ENCODE results near the gene FAT1.

Gene FAT1

DNA sequence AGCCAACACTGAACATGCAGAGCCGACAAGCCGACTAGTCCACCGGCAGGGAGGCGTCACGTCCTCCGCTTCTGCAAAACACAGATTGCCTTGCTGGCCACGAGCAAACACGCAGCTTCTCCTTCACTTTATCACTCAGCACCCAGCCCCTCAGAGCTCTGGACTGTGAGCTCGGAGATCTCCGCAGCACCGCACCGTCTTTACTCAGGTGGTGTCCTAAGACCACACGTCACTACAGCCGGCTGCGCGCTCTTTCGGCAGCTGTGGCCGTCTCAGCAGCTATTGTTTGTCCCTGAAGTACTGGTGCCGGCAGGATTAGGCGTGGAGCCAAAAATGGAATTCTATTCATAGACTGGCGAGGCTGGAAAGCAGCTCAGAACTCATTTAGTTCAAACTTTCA lies 72.0 kb downstream of the FAT1 start:
- Histone ChIP-seq H3K36me3 (ENCODE audit: control insufficient read depth, low read length) (no peaks in the 10 kb centered on the region), H3F3A (ENCODE audit: control insufficient read depth, insufficient read depth) (no peaks in the 10 kb centered on the region), H3K27ac (ENCODE audit: low read depth, low read length) (no peak overlapping the region), H3K4me1 (ENCODE audit: control insufficient read depth, low read length) (no peaks in the 10 kb centered on the region), H3K9me3 (ENCODE audit: control insufficient read depth, insufficient read depth, low read length) (no peaks in the 10 kb centered on the region), H4K20me1 (ENCODE audit: control insufficient read depth, insufficient read depth, low read depth, low read length) (no peaks in the 10 kb centered on the region), H3K4me2 (ENCODE audit: low read length) (no peak overlapping the region), H3K9me2 (replicated peaks; ENCODE audit: control insufficient read depth, low read length) (no peaks in the 10 kb centered on the region), H3K79me2 (ENCODE audit: control insufficient read depth, low read length) (no peaks in the 10 kb centered on the region), H3K27me3 (ENCODE audit: control insufficient read depth, low read length) (no peaks in the 10 kb centered on the region), H3K4me3 (ENCODE audit: low read length) (no peak overlapping the region)
- TF ChIP-seq EZH2phosphoT487 (IDR thresholded peaks at IDR 0.05; ENCODE audit: borderline replicate concordance, low read length): no peak
- TF ChIP-seq, protein P1, sequence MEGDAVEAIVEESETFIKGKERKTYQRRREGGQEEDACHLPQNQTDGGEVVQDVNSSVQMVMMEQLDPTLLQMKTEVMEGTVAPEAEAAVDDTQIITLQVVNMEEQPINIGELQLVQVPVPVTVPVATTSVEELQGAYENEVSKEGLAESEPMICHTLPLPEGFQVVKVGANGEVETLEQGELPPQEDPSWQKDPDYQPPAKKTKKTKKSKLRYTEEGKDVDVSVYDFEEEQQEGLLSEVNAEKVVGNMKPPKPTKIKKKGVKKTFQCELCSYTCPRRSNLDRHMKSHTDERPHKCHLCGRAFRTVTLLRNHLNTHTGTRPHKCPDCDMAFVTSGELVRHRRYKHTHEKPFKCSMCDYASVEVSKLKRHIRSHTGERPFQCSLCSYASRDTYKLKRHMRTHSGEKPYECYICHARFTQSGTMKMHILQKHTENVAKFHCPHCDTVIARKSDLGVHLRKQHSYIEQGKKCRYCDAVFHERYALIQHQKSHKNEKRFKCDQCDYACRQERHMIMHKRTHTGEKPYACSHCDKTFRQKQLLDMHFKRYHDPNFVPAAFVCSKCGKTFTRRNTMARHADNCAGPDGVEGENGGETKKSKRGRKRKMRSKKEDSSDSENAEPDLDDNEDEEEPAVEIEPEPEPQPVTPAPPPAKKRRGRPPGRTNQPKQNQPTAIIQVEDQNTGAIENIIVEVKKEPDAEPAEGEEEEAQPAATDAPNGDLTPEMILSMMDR (IDR thresholded peaks at IDR 0.05; ENCODE audit: low read depth, low read length, poor library complexity, severe bottlenecking): no peak

DNA sequence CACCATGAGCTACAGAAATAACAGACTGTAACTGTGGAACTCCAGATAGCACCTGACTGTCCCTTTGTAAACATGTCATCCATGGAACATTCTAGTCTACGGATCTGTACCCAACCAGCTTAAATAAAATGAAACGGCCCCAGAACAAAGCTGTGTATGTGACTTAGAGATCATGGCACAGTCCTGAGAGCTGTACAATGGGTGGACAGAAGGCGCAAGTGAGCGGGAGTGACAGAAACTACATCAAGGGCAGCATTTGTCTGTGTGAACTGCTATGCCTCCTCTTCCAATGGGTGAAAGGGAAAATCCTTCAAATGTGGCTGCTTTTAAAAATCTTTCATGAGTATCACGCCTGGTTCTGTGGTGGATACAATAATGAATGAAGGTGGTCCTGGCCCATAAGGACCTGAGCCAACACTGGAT lies 72.5 kb downstream of the FAT1 start:
- TF ChIP-seq, protein P1 (IDR thresholded peaks at IDR 0.05; ENCODE audit: low read depth, low read length, poor library complexity, severe bottlenecking): no peak
- TF ChIP-seq EZH2phosphoT487 (IDR thresholded peaks at IDR 0.05; ENCODE audit: borderline replicate concordance, low read length): no peak
- H3K9me2 ChIP-seq (replicated peaks; ENCODE audit: control insufficient read depth, low read length): no peaks in the 10 kb centered on the region
- no peak overlapping the region for H3K4me2 ChIP-seq (ENCODE audit: low read length)
- H3K27ac ChIP-seq (ENCODE audit: low read depth, low read length): no peak overlapping the region
- H3K36me3 ChIP-seq (ENCODE audit: control insufficient read depth, low read length): no peaks in the 10 kb centered on the region
- no peaks in the 10 kb centered on the region for H3K79me2 ChIP-seq (ENCODE audit: control insufficient read depth, low read length)
- H3K4me1 ChIP-seq (ENCODE audit: control insufficient read depth, low read length): no peaks in the 10 kb centered on the region
- no peaks in the 10 kb centered on the region for H4K20me1 ChIP-seq (ENCODE audit: control insufficient read depth, insufficient read depth, low read depth, low read length)
- no peaks in the 10 kb centered on the region for H3F3A ChIP-seq (ENCODE audit: control insufficient read depth, insufficient read depth)
- no peak overlapping the region for H3K4me3 ChIP-seq (ENCODE audit: low read length)
- no peaks in the 10 kb centered on the region for H3K27me3 ChIP-seq (ENCODE audit: control insufficient read depth, low read length)
- no peaks in the 10 kb centered on the region for H3K9me3 ChIP-seq (ENCODE audit: control insufficient read depth, insufficient read depth, low read length)

DNA sequence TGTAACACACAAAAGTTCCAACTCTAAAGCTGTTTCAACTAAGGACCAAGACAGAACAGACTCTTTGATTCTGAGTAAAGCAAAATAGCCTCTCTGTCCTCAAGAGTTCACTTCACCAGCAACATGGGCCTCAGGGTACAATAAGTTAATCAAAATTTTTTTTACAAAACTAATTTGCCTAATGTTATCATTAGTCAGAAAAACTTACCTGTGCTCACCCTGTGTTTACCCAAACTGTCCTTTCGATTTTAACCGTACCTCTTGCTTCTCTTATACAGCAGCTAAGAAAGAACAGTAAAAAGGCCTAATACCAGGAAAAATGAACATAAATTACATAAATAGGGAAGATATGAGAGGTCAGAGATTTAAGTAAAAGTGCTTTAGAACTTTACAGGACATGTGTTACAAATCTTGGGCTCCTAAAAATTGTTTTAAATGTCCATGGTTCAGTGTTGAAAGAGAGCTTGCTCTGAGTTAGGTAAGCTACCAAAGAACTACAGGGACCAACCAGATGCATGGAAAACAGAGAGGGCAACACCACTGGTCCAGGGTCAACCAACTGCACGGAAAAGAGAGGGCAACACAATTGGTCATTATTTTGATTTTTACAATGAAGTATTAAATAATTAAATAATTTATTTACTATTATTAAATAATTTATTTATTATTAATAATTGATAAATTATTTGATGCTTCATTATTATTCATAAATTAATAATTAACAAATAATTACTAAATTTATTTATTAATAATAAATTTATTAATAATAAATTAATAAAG lies 73.1 kb downstream of the FAT1 start:
- Histone ChIP-seq H3K36me3 (ENCODE audit: control insufficient read depth, low read length) (no peaks in the 10 kb centered on the region), H3K4me2 (ENCODE audit: low read length) (no peak overlapping the region), H3K4me1 (ENCODE audit: control insufficient read depth, low read length) (no peaks in the 10 kb centered on the region), H3K27me3 (ENCODE audit: control insufficient read depth, low read length) (no peaks in the 10 kb centered on the region), H3F3A (ENCODE audit: control insufficient read depth, insufficient read depth) (no peaks in the 10 kb centered on the region), H3K27ac (ENCODE audit: low read depth, low read length) (no peak overlapping the region), H3K9me3 (ENCODE audit: control insufficient read depth, insufficient read depth, low read length) (no peaks in the 10 kb centered on the region), H3K9me2 (replicated peaks; ENCODE audit: control insufficient read depth, low read length) (no peaks in the 10 kb centered on the region), H3K79me2 (ENCODE audit: control insufficient read depth, low read length) (no peaks in the 10 kb centered on the region), H3K4me3 (ENCODE audit: low read length) (no peak overlapping the region), H4K20me1 (ENCODE audit: control insufficient read depth, insufficient read depth, low read depth, low read length) (no peaks in the 10 kb centered on the region)
- no peak for TF ChIP-seq EZH2phosphoT487 (IDR thresholded peaks at IDR 0.05; ENCODE audit: borderline replicate concordance, low read length)
- TF ChIP-seq, protein P1 (IDR thresholded peaks at IDR 0.05; ENCODE audit: low read depth, low read length, poor library complexity, severe bottlenecking): no peak

All from DOHH2 (cell line).